ENCODE measurements around the gene IGF1R. TPM values are rescaled to one million over a fixed set of nuclear protein-coding genes. Genes with fewer than 3 reads are reported as not detected.
A peak's percentile ranks its signal among the peaks of the same experiment; 100 is the strongest.
"Not testable (repeated sequence)": the region's sequence is repeated elsewhere in the genome, so short reads cannot be mapped to it uniquely, and the experiment has no call there.

IGF1R gene
- total and polyA plus RNA-seq, 4 donors: 5.9 to 154 (median 27.6) TPM

GRCh38 chr15:98964466-98965133 is 316.3 kb downstream of the IGF1R start:
- no peak overlapping the region for H3K4me3 ChIP-seq
- peaks cover 0 to 22% (median 14%) of the 10 kb centered on the region in 5 donors for H3K4me1 ChIP-seq (ENCODE audit: control insufficient read depth in 5 of 5, insufficient read depth in 5 of 5, low read length in 5 of 5)
- H3K27me3 ChIP-seq (ENCODE audit: control insufficient read depth in 3 of 3, insufficient read depth in 3 of 3, low read length in 2 of 3): no peaks in the 10 kb centered on the region
- TF ChIP-seq CTCF (IDR thresholded peaks at IDR 0.05; ENCODE audit: control extremely low read depth, extremely low read depth): no peak
- 72 to 81% methylated on average over 8 of the region's 8 CpGs for WGBS, 2 donors
- DNase-seq: peak; percentile 56 to 77 (median 72)
- no peak for ATAC-seq (ENCODE audit: insufficient read depth, low FRiP score)
- peaks cover 3 to 20% (median 19%) of the 10 kb centered on the region in 4 donors for H3K36me3 ChIP-seq (ENCODE audit: control insufficient read depth in 4 of 4, insufficient read depth in 4 of 4, low read length in 4 of 4)
- H3K9me3 ChIP-seq (ENCODE audit: control insufficient read depth in 4 of 4, insufficient read depth in 3 of 4, low read length in 3 of 4): peaks cover 0 to 13% (median 6%) of the 10 kb centered on the region in 4 donors
- H3K27ac ChIP-seq (ENCODE audit: low read depth in 1 of 2, low read length in 1 of 2): no peak overlapping the region
- peak overlapping the region in 1 of 2 donors; percentile 50 for H3K9ac ChIP-seq (ENCODE audit: insufficient read depth in 1 of 2, low read length in 2 of 2)

DNA sequence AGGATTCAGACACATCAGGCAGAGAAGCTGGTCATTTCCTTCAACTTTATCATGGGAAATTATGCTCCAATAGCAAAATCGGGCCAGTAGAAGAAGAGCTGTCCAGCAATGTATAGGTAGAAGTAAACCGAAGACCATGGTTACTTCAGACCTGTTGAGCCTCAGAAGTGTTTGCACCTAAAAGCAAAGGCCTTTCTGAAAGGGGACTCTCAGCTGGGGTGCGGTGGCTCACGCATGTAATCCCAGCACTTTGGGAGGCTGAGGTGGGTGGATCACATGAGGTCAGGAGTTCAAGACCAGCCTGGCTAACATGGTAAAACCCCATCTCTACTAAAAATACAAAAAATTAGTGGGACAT is 316.8 kb downstream of the IGF1R start:
- not testable (repeated sequence) for H3K9ac ChIP-seq (ENCODE audit: insufficient read depth in 1 of 2, low read length in 2 of 2); H3K27me3 ChIP-seq (ENCODE audit: control insufficient read depth in 3 of 3, insufficient read depth in 3 of 3, low read length in 2 of 3); DNase-seq; ATAC-seq (ENCODE audit: insufficient read depth, low FRiP score); H3K4me3 ChIP-seq; H3K27ac ChIP-seq (ENCODE audit: low read depth in 1 of 2, low read length in 1 of 2)
- Histone ChIP-seq H3K4me1 (ENCODE audit: control insufficient read depth in 5 of 5, insufficient read depth in 5 of 5, low read length in 5 of 5) (peaks cover 0 to 22% (median 14%) of the 10 kb centered on the region in 5 donors), H3K36me3 (ENCODE audit: control insufficient read depth in 4 of 4, insufficient read depth in 4 of 4, low read length in 4 of 4) (peaks cover 3 to 20% (median 18%) of the 10 kb centered on the region in 4 donors), H3K9me3 (ENCODE audit: control insufficient read depth in 4 of 4, insufficient read depth in 3 of 4, low read length in 3 of 4) (peaks cover 0 to 13% (median 6%) of the 10 kb centered on the region in 4 donors)
- WGBS, 2 donors: 79 to 92% methylated on average over 4 of the region's 4 CpGs

GRCh38 chr15:98965597-98965996 is 317.3 kb downstream of the IGF1R start:
- no peak overlapping the region for H3K4me3 ChIP-seq
- peaks cover 0 to 22% (median 14%) of the 10 kb centered on the region in 5 donors for H3K4me1 ChIP-seq (ENCODE audit: control insufficient read depth in 5 of 5, insufficient read depth in 5 of 5, low read length in 5 of 5)
- no peak overlapping the region for H3K9ac ChIP-seq (ENCODE audit: insufficient read depth in 1 of 2, low read length in 2 of 2)
- H3K36me3 ChIP-seq (ENCODE audit: control insufficient read depth in 4 of 4, insufficient read depth in 4 of 4, low read length in 4 of 4): peaks cover 3 to 20% (median 16%) of the 10 kb centered on the region in 4 donors
- no peak overlapping the region for H3K27ac ChIP-seq (ENCODE audit: low read depth in 1 of 2, low read length in 1 of 2)
- no peak for TF ChIP-seq CTCF (IDR thresholded peaks at IDR 0.05; ENCODE audit: control extremely low read depth, extremely low read depth)
- H3K27me3 ChIP-seq (ENCODE audit: control insufficient read depth in 3 of 3, insufficient read depth in 3 of 3, low read length in 2 of 3): no peaks in the 10 kb centered on the region
- 90 to 100% methylated on average over 1 of the region's 1 CpG for WGBS, 2 donors
- no peak for ATAC-seq (ENCODE audit: insufficient read depth, low FRiP score)
- H3K9me3 ChIP-seq (ENCODE audit: control insufficient read depth in 4 of 4, insufficient read depth in 3 of 4, low read length in 3 of 4): peaks cover 0 to 13% (median 6%) of the 10 kb centered on the region in 4 donors
- no peak for DNase-seq

GRCh38 chr15:98966091-98966787 is 317.9 kb downstream of the IGF1R start:
- DNase-seq: peak; percentile 62 to 67 (median 65)
- WGBS, 2 donors: 73 to 74% methylated on average over 5 of the region's 5 CpGs

More at GRCh38 chr15:98966091-98966787, 317.9 kb downstream of the IGF1R start:
- Histone ChIP-seq H3K27me3 (ENCODE audit: control insufficient read depth in 3 of 3, insufficient read depth in 3 of 3, low read length in 2 of 3) (no peaks in the 10 kb centered on the region), H3K36me3 (ENCODE audit: control insufficient read depth in 4 of 4, insufficient read depth in 4 of 4, low read length in 4 of 4) (peaks cover 3 to 16% (median 12%) of the 10 kb centered on the region in 4 donors), H3K4me1 (ENCODE audit: control insufficient read depth in 5 of 5, insufficient read depth in 5 of 5, low read length in 5 of 5) (peaks cover 0 to 22% (median 14%) of the 10 kb centered on the region in 5 donors), H3K9me3 (ENCODE audit: control insufficient read depth in 4 of 4, insufficient read depth in 3 of 4, low read length in 3 of 4) (peaks cover 0 to 13% (median 6%) of the 10 kb centered on the region in 4 donors), H3K27ac (ENCODE audit: low read depth in 1 of 2, low read length in 1 of 2) (no peak overlapping the region), H3K9ac (ENCODE audit: insufficient read depth in 1 of 2, low read length in 2 of 2) (no peak overlapping the region), H3K4me3 (no peak overlapping the region)
- no peak for ATAC-seq (ENCODE audit: insufficient read depth, low FRiP score)
- TF ChIP-seq CTCF (IDR thresholded peaks at IDR 0.05; ENCODE audit: control extremely low read depth, extremely low read depth): no peak

Measured in lung (tissue), 12 donors.